ENCODE measurements around the gene ALDH6A1.

DNA sequence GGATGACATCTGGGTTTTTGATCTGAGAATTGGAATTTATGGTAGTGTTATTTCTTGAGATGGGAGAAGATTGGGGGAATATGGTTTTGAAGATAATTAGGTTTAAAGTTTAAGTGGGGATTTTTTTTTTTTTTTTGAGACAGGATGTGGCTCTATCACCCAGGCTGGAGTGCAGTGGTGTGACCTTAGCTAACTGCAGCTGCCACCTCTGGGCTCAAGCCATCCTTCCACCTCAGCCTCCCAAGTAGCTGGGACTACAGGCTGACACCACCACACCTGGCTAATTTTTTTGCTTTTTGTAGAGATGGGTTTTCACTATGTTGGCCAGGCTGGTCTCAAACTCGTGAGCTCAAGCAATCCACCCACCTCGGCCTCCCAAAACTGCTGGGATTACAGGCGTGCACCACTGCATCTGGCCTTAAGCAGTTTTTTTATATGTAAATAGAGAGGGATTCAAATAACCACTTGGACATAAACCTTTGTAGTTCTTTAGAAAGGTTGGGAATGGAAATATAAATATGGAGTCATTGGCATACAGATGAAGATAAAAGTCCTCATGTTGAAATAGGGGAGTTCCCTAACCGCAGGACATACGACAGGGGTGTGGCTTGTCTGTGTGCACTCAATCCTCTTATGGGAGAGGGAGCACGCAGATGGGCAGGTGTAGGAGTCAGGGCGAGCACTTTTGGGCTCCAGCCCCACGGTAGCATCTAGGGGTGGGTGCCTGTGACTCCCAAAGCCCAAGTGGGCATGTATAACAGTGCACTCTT, 5.2 kb upstream of the ALDH6A1 start:
- TF ChIP-seq, protein P1, sequence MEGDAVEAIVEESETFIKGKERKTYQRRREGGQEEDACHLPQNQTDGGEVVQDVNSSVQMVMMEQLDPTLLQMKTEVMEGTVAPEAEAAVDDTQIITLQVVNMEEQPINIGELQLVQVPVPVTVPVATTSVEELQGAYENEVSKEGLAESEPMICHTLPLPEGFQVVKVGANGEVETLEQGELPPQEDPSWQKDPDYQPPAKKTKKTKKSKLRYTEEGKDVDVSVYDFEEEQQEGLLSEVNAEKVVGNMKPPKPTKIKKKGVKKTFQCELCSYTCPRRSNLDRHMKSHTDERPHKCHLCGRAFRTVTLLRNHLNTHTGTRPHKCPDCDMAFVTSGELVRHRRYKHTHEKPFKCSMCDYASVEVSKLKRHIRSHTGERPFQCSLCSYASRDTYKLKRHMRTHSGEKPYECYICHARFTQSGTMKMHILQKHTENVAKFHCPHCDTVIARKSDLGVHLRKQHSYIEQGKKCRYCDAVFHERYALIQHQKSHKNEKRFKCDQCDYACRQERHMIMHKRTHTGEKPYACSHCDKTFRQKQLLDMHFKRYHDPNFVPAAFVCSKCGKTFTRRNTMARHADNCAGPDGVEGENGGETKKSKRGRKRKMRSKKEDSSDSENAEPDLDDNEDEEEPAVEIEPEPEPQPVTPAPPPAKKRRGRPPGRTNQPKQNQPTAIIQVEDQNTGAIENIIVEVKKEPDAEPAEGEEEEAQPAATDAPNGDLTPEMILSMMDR (conservative IDR thresholded peaks at IDR 0.05), result no peak
- TF ChIP-seq ZFX (IDR thresholded peaks at IDR 0.05), result no peak
